HG03025 (cell line): Measurements from ENCODE around the gene MAPRE2.
A peak's percentile ranks its signal among the peaks of the same experiment; 100 is the strongest.
"Not testable (repeated sequence)": the region's sequence is repeated elsewhere in the genome, so short reads cannot be mapped to it uniquely, and the experiment has no call there.

ENCODE experiments used
- ATAC-seq: cut with Tn5 transposase; IDR thresholded peaks from one replicate; pipeline ENCODE4 v1.9.1; 2021; ENCODE audit warnings: mild to moderate bottlenecking, moderate library complexity; ENCODE audit not compliant: unreplicated experiment, low FRiP score

Gene MAPRE2

GRCh38 chr18:35141567-35142274 lies 100.5 kb downstream of the MAPRE2 start:
- ATAC-seq, result no peak

- ATAC-seq, result no peak
These were observed 101.0 kb downstream of the MAPRE2 start for GRCh38 chr18:35142275-35142615.

GRCh38 chr18:35143622-35144596 lies 102.7 kb downstream of the MAPRE2 start:
- ATAC-seq, result no peak

- ATAC-seq, result no peak
These were observed 103.5 kb downstream of the MAPRE2 start for GRCh38 chr18:35144698-35145097.

GRCh38 chr18:35150195-35150594 lies 109.0 kb downstream of the MAPRE2 start:
- not testable (repeated sequence) for ATAC-seq

GRCh38 chr18:35153609-35154272 lies 112.5 kb downstream of the MAPRE2 start:
- no peak for ATAC-seq

- ATAC-seq, result no peak
These were observed 114.3 kb downstream of the MAPRE2 start for GRCh38 chr18:35155398-35156117.

GRCh38 chr18:35157181-35157580 lies 116.0 kb downstream of the MAPRE2 start:
- no peak for ATAC-seq

- ATAC-seq, result peak; percentile 67
These were observed 117.7 kb downstream of the MAPRE2 start for GRCh38 chr18:35158728-35159450.

- ATAC-seq, result no peak
These were observed 118.6 kb downstream of the MAPRE2 start for GRCh38 chr18:35159782-35160181.

- no peak for ATAC-seq
These were observed 120.3 kb downstream of the MAPRE2 start for GRCh38 chr18:35161485-35161884.

- ATAC-seq, result no peak
These were observed 120.7 kb downstream of the MAPRE2 start for GRCh38 chr18:35161934-35162333.

- no peak for ATAC-seq
These were observed 121.9 kb downstream of the MAPRE2 start for GRCh38 chr18:35163014-35163539.

- ATAC-seq, result no peak
These were observed 122.5 kb downstream of the MAPRE2 start for GRCh38 chr18:35163721-35164120.

- ATAC-seq, result no peak
These were observed 122.9 kb downstream of the MAPRE2 start for GRCh38 chr18:35164133-35164532.

- no peak for ATAC-seq
These were observed 126.1 kb downstream of the MAPRE2 start for GRCh38 chr18:35167332-35167731.

- no peak for ATAC-seq
These were observed 126.6 kb downstream of the MAPRE2 start for GRCh38 chr18:35167857-35168256.

- not testable (repeated sequence) for ATAC-seq
These were observed 129.1 kb downstream of the MAPRE2 start for GRCh38 chr18:35170323-35170722.

GRCh38 chr18:35171315-35171987 lies 130.2 kb downstream of the MAPRE2 start:
- ATAC-seq, result no peak
